Mesendoderm (in vitro differentiated cells): ENCODE data around the gene SOBP.

Source experiments
- DNase-seq: peaks from one replicate; pipeline ENCODE4 v3.0.0; 2013
- H2AK5ac ChIP-seq: 2 replicates; pipeline ENCODE4 v1.6.1; 2013; ENCODE audit warnings: low read length, inconsistent platforms
- H2BK120ac ChIP-seq: 2 replicates; pipeline ENCODE4 v1.6.1; 2013; ENCODE audit warnings: low read depth, mild to moderate bottlenecking, low read length, moderate library complexity, mixed read lengths
- H2BK15ac ChIP-seq: replicated peaks from 2 replicates; pipeline ENCODE4 v1.6.1; 2013; ENCODE audit warnings: low read depth, mild to moderate bottlenecking, moderate library complexity
- H2BK5ac ChIP-seq: 2 replicates; pipeline ENCODE4 v1.6.1; 2013; ENCODE audit warnings: low read length, inconsistent platforms
- H3K18ac ChIP-seq: 2 replicates; pipeline ENCODE4 v1.6.1; 2013; ENCODE audit warnings: mild to moderate bottlenecking, low read length, mixed read lengths
- H3K23ac ChIP-seq: one replicate; pipeline ENCODE4 v1.6.1; 2013; ENCODE audit warnings: low read length
- H3K27ac ChIP-seq: 2 replicates; pipeline ENCODE4 v1.5.1; 2013; ENCODE audit warnings: low read depth, mild to moderate bottlenecking, inconsistent platforms, low read length, moderate library complexity
- H3K27me3 ChIP-seq: 2 replicates; pipeline ENCODE4 v1.6.1; 2013; ENCODE audit warnings: low read length, control low read depth, mild to moderate bottlenecking, inconsistent platforms; ENCODE audit not compliant: insufficient read depth, poor library complexity
- H3K36me3 ChIP-seq: 2 replicates; pipeline ENCODE4 v1.6.1; 2013; ENCODE audit warnings: low read length, inconsistent platforms; ENCODE audit not compliant: control insufficient read depth, insufficient read depth
- H3K4ac ChIP-seq: one replicate; pipeline ENCODE4 v1.6.1; 2013; ENCODE audit warnings: low read depth, mild to moderate bottlenecking, low read length, moderate library complexity
- H3K4me1 ChIP-seq: 2 replicates; pipeline ENCODE4 v1.6.1; 2013; ENCODE audit warnings: low read depth, low read length, inconsistent platforms; ENCODE audit not compliant: control insufficient read depth
- H3K4me2 ChIP-seq: 2 replicates; pipeline ENCODE4 v1.6.1; 2013; ENCODE audit warnings: low read length
- H3K4me3 ChIP-seq: 2 replicates; pipeline ENCODE4 v1.5.1; 2013; ENCODE audit warnings: mild to moderate bottlenecking, low read length
- H3K56ac ChIP-seq: one replicate; pipeline ENCODE4 v1.6.1; 2013; ENCODE audit warnings: low read length
- H3K79me1 ChIP-seq: 2 replicates; pipeline ENCODE4 v1.6.1; 2013; ENCODE audit warnings: low read length, inconsistent platforms
- H3K79me2 ChIP-seq: 2 replicates; pipeline ENCODE4 v1.6.1; 2013; ENCODE audit warnings: mild to moderate bottlenecking, low read length; ENCODE audit not compliant: control insufficient read depth, insufficient read depth
- H3K9ac ChIP-seq: 2 replicates; pipeline ENCODE4 v1.6.1; 2013; ENCODE audit warnings: low read length, inconsistent platforms
- H4K5ac ChIP-seq: one replicate; pipeline ENCODE4 v1.6.1; 2013; ENCODE audit warnings: low read length
- H4K8ac ChIP-seq: one replicate; pipeline ENCODE4 v1.6.1; 2013; ENCODE audit warnings: low read depth, mild to moderate bottlenecking, control low read depth, low read length, moderate library complexity
- WGBS: extraction: QIAGEN DNeasy Blood & Tissue Kit; methylation state at CpG from one replicate; pipeline ENCODE4 v1.1.7; 2013; ENCODE audit warnings: low lambda C conversion rate, missing lambda C conversion rate; ENCODE audit not compliant: insufficient coverage; ENCODE audit errors: extremely low coverage; 5-methylcytosine and 5-hydroxymethylcytosine counted together

Gene SOBP

GRCh38 chr6:107533415-107534059, 43.6 kb downstream of the SOBP start:
- H2AK5ac ChIP-seq: no peak overlapping the region
- no peak overlapping the region for H3K4ac ChIP-seq
- H4K8ac ChIP-seq: no peak overlapping the region
- H2BK15ac ChIP-seq: no peak overlapping the region
- H3K36me3 ChIP-seq: no peaks in the 10 kb centered on the region
- no peak overlapping the region for H2BK120ac ChIP-seq
- no peak overlapping the region for H3K9ac ChIP-seq
- H3K4me3 ChIP-seq: no peak overlapping the region
- no peak for DNase-seq
- no peak overlapping the region for H4K5ac ChIP-seq
- H3K23ac ChIP-seq: no peak overlapping the region
- WGBS: no CpG with 5 or more reads among the region's 11 CpGs
- H3K4me1 ChIP-seq: no peaks in the 10 kb centered on the region
- H3K27ac ChIP-seq: no peak overlapping the region
- H3K27me3 ChIP-seq: no peaks in the 10 kb centered on the region
- no peak overlapping the region for H3K56ac ChIP-seq
- no peak overlapping the region for H3K4me2 ChIP-seq
- no peaks in the 10 kb centered on the region for H3K79me1 ChIP-seq
- no peak overlapping the region for H3K18ac ChIP-seq
- H2BK5ac ChIP-seq: no peak overlapping the region
- H3K79me2 ChIP-seq: no peaks in the 10 kb centered on the region

DNA sequence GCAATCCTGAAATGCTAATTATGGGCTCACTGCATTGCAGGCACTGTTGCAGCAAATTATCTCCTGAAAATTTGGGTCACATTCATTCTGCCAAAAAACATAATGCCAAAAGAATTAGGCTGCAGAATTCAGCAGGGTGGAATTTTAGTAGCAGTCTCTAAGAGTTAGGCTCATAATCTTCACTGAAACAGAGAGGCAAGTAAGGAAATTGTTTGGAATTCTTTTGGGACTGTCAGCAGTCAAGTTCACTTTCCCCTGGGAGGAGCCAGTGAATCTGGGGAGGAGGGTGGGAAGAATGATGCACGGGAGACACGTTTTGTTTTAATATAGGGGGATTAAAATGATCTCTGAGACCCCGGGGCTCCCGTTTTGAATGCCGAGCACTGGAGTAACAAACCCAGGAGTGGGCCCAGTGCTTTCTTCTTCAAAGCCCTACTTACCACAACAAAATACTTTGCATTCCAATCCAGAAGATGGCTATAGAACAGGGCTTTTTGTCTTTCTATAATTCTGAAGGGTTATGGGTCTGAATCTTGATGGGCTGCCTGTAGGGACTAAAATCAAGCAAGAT, 44.7 kb downstream of the SOBP start:
- Histone ChIP-seq H3K4me3 (no peak overlapping the region), H3K4me1 (no peaks in the 10 kb centered on the region), H3K27ac (no peak overlapping the region), H3K9ac (no peak overlapping the region), H3K79me2 (no peaks in the 10 kb centered on the region), H4K8ac (no peak overlapping the region), H3K27me3 (no peaks in the 10 kb centered on the region), H3K56ac (no peak overlapping the region), H3K4ac (no peak overlapping the region), H2BK15ac (no peak overlapping the region), H3K4me2 (no peak overlapping the region), H3K79me1 (no peaks in the 10 kb centered on the region), H4K5ac (no peak overlapping the region), H3K18ac (no peak overlapping the region), H2BK5ac (no peak overlapping the region), H2AK5ac (no peak overlapping the region), H3K23ac (no peak overlapping the region), H3K36me3 (no peaks in the 10 kb centered on the region), H2BK120ac (no peak overlapping the region)
- WGBS: no CpG with 5 or more reads among the region's 5 CpGs
- DNase-seq: peak; percentile 23

- Histone ChIP-seq H3K18ac (no peak overlapping the region), H3K27me3 (no peaks in the 10 kb centered on the region), H3K27ac (no peak overlapping the region), H3K79me1 (no peaks in the 10 kb centered on the region), H3K56ac (no peak overlapping the region), H3K36me3 (no peaks in the 10 kb centered on the region), H3K23ac (no peak overlapping the region), H4K8ac (no peak overlapping the region), H3K9ac (no peak overlapping the region), H2BK15ac (no peak overlapping the region), H2BK5ac (no peak overlapping the region), H3K4me3 (no peak overlapping the region), H4K5ac (no peak overlapping the region), H2AK5ac (no peak overlapping the region), H3K4me2 (no peak overlapping the region), H2BK120ac (no peak overlapping the region), H3K4ac (no peak overlapping the region), H3K4me1 (no peaks in the 10 kb centered on the region), H3K79me2 (no peaks in the 10 kb centered on the region)
- no peak for DNase-seq
- no CpG with 5 or more reads among the region's 1 CpG for WGBS
Measured at GRCh38 chr6:107535626-107536025, 45.7 kb downstream of the SOBP start.

DNA sequence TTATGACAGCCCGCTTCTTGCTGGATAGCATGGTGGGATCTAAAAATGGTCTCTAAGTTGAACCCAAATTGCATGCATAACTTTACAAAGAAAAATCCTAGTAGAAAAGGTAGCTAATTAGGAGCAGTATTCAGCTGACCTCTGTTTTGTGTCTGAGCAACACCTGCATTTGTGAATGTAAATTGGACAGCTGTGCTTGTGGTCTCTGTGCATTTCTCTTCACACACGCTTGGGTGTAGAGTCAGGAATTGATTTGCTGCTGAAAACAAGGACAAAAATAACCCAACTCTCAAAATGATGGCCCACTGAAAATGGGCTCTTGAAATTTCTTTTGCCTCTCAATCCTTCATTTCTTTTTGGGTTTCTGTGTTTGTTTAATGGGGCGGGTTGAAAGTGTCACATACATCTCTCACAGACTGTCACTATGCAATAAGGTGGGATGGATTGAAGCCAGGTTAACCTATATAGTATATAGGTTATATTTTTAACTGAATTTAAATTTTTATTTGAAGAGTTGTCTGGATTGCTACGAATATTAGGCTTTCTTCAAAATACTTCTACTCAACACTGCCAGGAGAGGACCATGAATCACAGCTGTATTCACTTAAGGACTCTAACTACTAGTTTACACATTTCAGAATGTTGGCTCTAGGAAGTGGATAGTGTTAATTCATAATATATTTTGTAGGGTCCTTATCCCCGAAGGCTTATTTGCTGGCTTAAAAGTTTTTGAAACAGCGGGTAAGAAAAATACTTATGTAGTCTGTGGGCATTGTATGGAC, 46.5 kb downstream of the SOBP start:
- Histone ChIP-seq H3K4me1 (no peaks in the 10 kb centered on the region), H3K36me3 (no peaks in the 10 kb centered on the region), H3K9ac (no peak overlapping the region), H3K56ac (no peak overlapping the region), H2BK15ac (no peak overlapping the region), H2AK5ac (no peak overlapping the region), H3K79me1 (no peaks in the 10 kb centered on the region), H2BK5ac (no peak overlapping the region), H3K4me2 (no peak overlapping the region), H3K4ac (no peak overlapping the region), H4K5ac (no peak overlapping the region), H3K79me2 (no peaks in the 10 kb centered on the region), H3K23ac (no peak overlapping the region), H4K8ac (no peak overlapping the region), H2BK120ac (no peak overlapping the region), H3K4me3 (no peak overlapping the region), H3K27ac (no peak overlapping the region), H3K27me3 (no peaks in the 10 kb centered on the region), H3K18ac (no peak overlapping the region)
- no peak for DNase-seq
- WGBS: no CpG with 5 or more reads among the region's 6 CpGs

DNA sequence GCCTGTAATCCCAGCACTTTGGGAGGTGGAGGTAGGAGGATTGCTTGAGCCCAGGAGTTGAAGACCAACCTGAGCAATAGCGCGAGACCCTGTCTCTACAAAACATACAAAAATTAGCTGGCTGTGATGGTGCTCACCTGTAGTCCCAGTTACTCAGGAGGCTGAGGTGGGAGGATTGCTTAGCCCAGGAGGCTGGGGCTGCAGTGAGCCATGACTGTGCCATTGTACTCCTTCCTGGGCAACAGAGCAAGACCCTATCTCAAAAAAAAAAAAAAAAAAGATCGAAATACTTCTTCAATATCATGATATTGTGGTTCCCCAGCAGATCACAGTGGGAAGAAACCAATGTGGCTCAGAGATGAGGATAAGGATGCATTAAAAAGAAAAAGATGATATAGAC, 47.6 kb downstream of the SOBP start:
- Histone ChIP-seq H4K8ac (no peak overlapping the region), H3K4ac (no peak overlapping the region)

More for the DNA sequence above, 47.6 kb downstream of the SOBP start:
- no peak overlapping the region for H3K27ac ChIP-seq
- no peak overlapping the region for H2AK5ac ChIP-seq
- no peak overlapping the region for H3K23ac ChIP-seq
- H3K79me1 ChIP-seq: no peaks in the 10 kb centered on the region
- H3K56ac ChIP-seq: no peak overlapping the region
- no peak overlapping the region for H3K18ac ChIP-seq
- H3K36me3 ChIP-seq: no peaks in the 10 kb centered on the region
- no peak overlapping the region for H3K4me2 ChIP-seq
- no peak overlapping the region for H4K5ac ChIP-seq
- H2BK15ac ChIP-seq: no peak overlapping the region
- no peaks in the 10 kb centered on the region for H3K79me2 ChIP-seq
- H3K27me3 ChIP-seq: no peaks in the 10 kb centered on the region
- H3K4me1 ChIP-seq: peaks cover 4% of the 10 kb centered on the region
- no peak overlapping the region for H2BK5ac ChIP-seq
- no peak overlapping the region for H2BK120ac ChIP-seq
- no peak overlapping the region for H3K4me3 ChIP-seq
- no peak for DNase-seq
- H3K9ac ChIP-seq: no peak overlapping the region
- WGBS: no CpG with 5 or more reads among the region's 3 CpGs
